Heart right ventricle (tissue), 16 donors: ENCODE data around the gene CYB561A3. TPM values are rescaled to one million over a fixed set of nuclear protein-coding genes. Genes with fewer than 3 reads are reported as not detected.
A peak's percentile ranks its signal among the peaks of the same experiment; 100 is the strongest.

Source experiments
- ATAC-seq, 8 donors: fragments of 200-7000 bp; cut with Tn5 transposase; one replicate each; pipeline ENCODE4 v1.9.1; 2020; ENCODE audit warnings: mild to moderate bottlenecking in 8 of 8, moderate library complexity in 8 of 8, moderate number of reproducible peaks in 1 of 8
- DNase-seq, 2 donors: peaks; one replicate each; pipeline ENCODE4 v3.0.0-alpha.2; 2020
- H3K27ac ChIP-seq, 10 donors: fragments of 200-600 bp; sonication (generic) in 2 of 10; one replicate each; pipeline versions ENCODE4 v1.5.0 to v1.8.0; 2020 to 2022; ENCODE audit warnings: mild to moderate bottlenecking in 3 of 10
- H3K27me3 ChIP-seq, 7 donors: fragments of 200-600 bp; one replicate each; pipeline ENCODE4 v1.8.0; 2021 to 2022; ENCODE audit warnings: mild to moderate bottlenecking in 2 of 7
- H3K36me3 ChIP-seq, 9 donors: fragments of 200-600 bp; sonication (generic) in 1 of 9; one replicate each; pipeline versions ENCODE4 v1.5.0 to v1.8.0; 2020 to 2022; ENCODE audit warnings: mild to moderate bottlenecking in 2 of 9
- H3K4me1 ChIP-seq, 9 donors: fragments of 200-600 bp; sonication (generic) in 1 of 9; one replicate each; pipeline versions ENCODE4 v1.5.0 to v1.8.0; 2020 to 2022; ENCODE audit warnings: mild to moderate bottlenecking in 4 of 9
- H3K4me3 ChIP-seq, 10 donors: fragments of 200-600 bp; sonication (generic) in 2 of 10; one replicate each; pipeline versions ENCODE4 v1.5.0 to v1.8.0; 2020 to 2022; ENCODE audit warnings: mild to moderate bottlenecking in 7 of 10, moderate library complexity in 2 of 10
- H3K9me3 ChIP-seq, 11 donors: fragments of 200-600 bp in 10 of 11; sonication (generic) in 2 of 11; one replicate each; pipeline versions ENCODE4 v1.5.0 to v1.8.0; 2013 to 2022; ENCODE audit warnings: mild to moderate bottlenecking in 2 of 11, control low read depth in 1 of 11, moderate library complexity in 1 of 11
- CTCF ChIP-seq, 9 donors: fragments of 200-600 bp; sonication (generic) in 2 of 9; IDR thresholded peaks; one replicate each; pipeline versions ENCODE4 v1.5.0 to v1.8.0; 2021 to 2022; ENCODE audit warnings: antibody characterized with exemption in 9 of 9, mild to moderate bottlenecking in 5 of 9, moderate library complexity in 1 of 9
- WGBS, 2 donors: extraction: QIAGEN DNeasy Blood & Tissue Kit; methylation state at CpG; one replicate each; pipeline ENCODE4 v1.1.7; 2013; ENCODE audit warnings: inconsistent platforms in 1 of 2; 5-methylcytosine and 5-hydroxymethylcytosine counted together
- intact Hi-C, 10 donors: fragments of 100-400 bp; cut with DNase I; formaldehyde crosslinking; loops; one replicate each; pipeline versions ENCODE4 v1.11.1 to v1.14.2; 2022
- polyA plus RNA-seq, 2 donors: library from polyadenylated mRNA; stranded (reverse); fragments of 200-250 nt; gene quantifications; one replicate each; pipeline ENCODE4 v1.2.3, GENCODE V29; 2013
- total RNA-seq, 10 donors: library from RNA; stranded (reverse); fragmentation: NEBNext Ultra II Directional in 3 of 10; extraction: Animal tissue kit (Norgen Biotek cat#: 25700) in 3 of 10; gene quantifications; one replicate each; pipeline versions ENCODE4 v1.2.1 to v1.2.4, GENCODE V29; 2021 to 2023
- donor health status: Arrhythmogenic right ventricular cardiomyopathy.
- donor health status: ischemic (EF 13 %, LVEDD 7.1; RV severe dilation, severe dysfunction).
- donor health status: healthy with polysubstance abuse.
- donor health status: DM: no; HTN: yes; CAD: no.
- donor health status: DM: no; HTN: no; CAD: no.
- donor health status: ischemic (EF 25% LVEDD 6.9; RV normal size, moderate dysfunction).
- donor health status: ischemic (EF 25% LVEDD 5.7; RV mildly dilated, moderate dysfunction).
- donor health status: healthy.
- donor health status: DM: yes; HTN: yes; CAD: no.
- donor health status: Ischemic cardiomyopathy.
- donor health status: ischemic (EF 35%, LVEDD 5.7; RV mildly dilated, moderate dysfunction).
- donor health status: nonischemic (EF 11% LVEDD 7.7; RV severe dilation, severe dysfunction).
- donor health status: DM: yes; HTN: yes; CAD: no.
- donor health status: PGD.
- donor health status: ischemic (EF 29% LVEDD 5.4; RV normal size, mild dysfunction).
- donor health status: nonischemic (EF 23%, LVEDD 6.1; RV moderate dilation, normal function).

CYB561A3 gene
- total and polyA plus RNA-seq, 12 donors: 6.0 to 18.6 (median 10.5) TPM

GRCh38 chr11:61368646-61369045, 7.0 kb upstream of the CYB561A3 start:
- no peak overlapping the region for H3K27ac ChIP-seq
- peaks cover 0 to 84% (median 46%) of the 10 kb centered on the region in 9 donors for H3K36me3 ChIP-seq
- ATAC-seq: no peak
- peaks cover 0 to 14% (median 2%) of the 10 kb centered on the region in 9 donors for H3K4me1 ChIP-seq
- H3K9me3 ChIP-seq: no peaks in the 10 kb centered on the region
- no peaks in the 10 kb centered on the region for H3K27me3 ChIP-seq
- H3K4me3 ChIP-seq: no peak overlapping the region
- no peak for DNase-seq
- TF ChIP-seq CTCF (IDR thresholded peaks at IDR 0.05): no peak
- 86 to 88% methylated on average over 7 of the region's 7 CpGs for WGBS, 2 donors
- intact Hi-C loops: loop anchor here in 1 of 10 donors (5.0 kb wide), 1 partner anchor 36 kb away; the partner anchor contains the start of genes DDB1 and TKFC

- WGBS, 2 donors: 68 to 83% methylated on average over 6 of the region's 6 CpGs
- peak overlapping the region in 2 of 10 donors; percentile 10 to 47 for H3K27ac ChIP-seq
- intact Hi-C loops: loop anchor here in 1 of 10 donors (5.0 kb wide), 1 partner anchor 35 kb away; the partner anchor contains the start of genes DDB1 and TKFC
- ATAC-seq: no peak
- no peaks in the 10 kb centered on the region for H3K9me3 ChIP-seq
- TF ChIP-seq CTCF (IDR thresholded peaks at IDR 0.05): no peak
- H3K27me3 ChIP-seq: no peaks in the 10 kb centered on the region
- H3K4me1 ChIP-seq: peaks cover 3 to 25% (median 14%) of the 10 kb centered on the region in 9 donors
- no peak for DNase-seq
- peaks cover 0 to 81% (median 46%) of the 10 kb centered on the region in 9 donors for H3K36me3 ChIP-seq
- H3K4me3 ChIP-seq: no peak overlapping the region
These were observed 5.7 kb upstream of the CYB561A3 start for GRCh38 chr11:61367406-61367805.

GRCh38 chr11:61364012-61364675, 2.5 kb upstream of the CYB561A3 start:
- WGBS, 2 donors: 89 to 97% methylated on average over 5 of the region's 5 CpGs
- ATAC-seq (no peak), DNase-seq (no peak)
- no peak overlapping the region for H3K27ac ChIP-seq
- intact Hi-C loops: loop anchor here in 1 of 10 donors (2.0 kb wide), 1 partner anchor 21 kb away; no protein-coding TSS in a partner anchor
- peaks cover 0 to 58% (median 46%) of the 10 kb centered on the region in 9 donors for H3K36me3 ChIP-seq
- TF ChIP-seq CTCF (IDR thresholded peaks at IDR 0.05): no peak
- no peaks in the 10 kb centered on the region for H3K9me3 ChIP-seq
- H3K27me3 ChIP-seq: no peaks in the 10 kb centered on the region
- H3K4me1 ChIP-seq: peaks cover 3 to 37% (median 30%) of the 10 kb centered on the region in 9 donors
- no peak overlapping the region for H3K4me3 ChIP-seq

- DNase-seq: no peak
- no peak for TF ChIP-seq CTCF (IDR thresholded peaks at IDR 0.05)
- H3K4me1 ChIP-seq: peaks cover 3 to 43% (median 30%) of the 10 kb centered on the region in 9 donors
- peak overlapping the region; percentile 93 to 100 (median 99) for H3K27ac ChIP-seq
- intact Hi-C loops: loop anchor here in 2 of 10 donors (1.0 to 2.0 kb wide), 2 partner anchors 26 to 29 kb away; partner anchors contain the start of genes DDB1 (in 1 of the 2) and TKFC (in 1 of the 2)
- peaks cover 0 to 42% (median 34%) of the 10 kb centered on the region in 9 donors for H3K36me3 ChIP-seq
- WGBS, 2 donors: 0 to 1% methylated on average over 12 of the region's 12 CpGs
- peak in 5 of 8 donors; percentile 5 to 23 (median 9) for ATAC-seq
- H3K9me3 ChIP-seq: no peaks in the 10 kb centered on the region
- H3K4me3 ChIP-seq: peak overlapping the region; percentile 43 to 89 (median 76)
- no peaks in the 10 kb centered on the region for H3K27me3 ChIP-seq
These were observed 827 bp upstream of the CYB561A3 start for GRCh38 chr11:61362542-61362875.
